Neural progenitor cell (in vitro differentiated cells): ENCODE results near the gene NSUN2. TPM values are rescaled to one million over a fixed set of nuclear protein-coding genes. Genes with fewer than 3 reads are reported as not detected.
A peak's percentile ranks its signal among the peaks of the same experiment; 100 is the strongest.
"Not testable (repeated sequence)": the region's sequence is repeated elsewhere in the genome, so short reads cannot be mapped to it uniquely, and the experiment has no call there.

Source experiments
- DNase-seq: peaks from one replicate; pipeline ENCODE4 v3.0.0-alpha.2; 2016; ENCODE audit warnings: low spot score
- H2AFZ ChIP-seq: fragments of 200-600 bp; sonication (generic); replicated peaks from 2 replicates; pipeline ENCODE4 v1.6.1; 2016; ENCODE audit warnings: antibody characterized with exemption
- H3F3A ChIP-seq: fragments of 200-600 bp; sonication (generic); 2 replicates; pipeline ENCODE4 v1.6.1; 2016; ENCODE audit warnings: antibody characterized with exemption, low read depth
- H3K27ac ChIP-seq: fragments of 200-600 bp; sonication (generic); 2 replicates; pipeline ENCODE4 v1.5.1; 2016; ENCODE audit warnings: mild to moderate bottlenecking
- H3K27me3 ChIP-seq: fragments of 200-600 bp; sonication (generic); 2 replicates; pipeline ENCODE4 v1.6.1; 2016; ENCODE audit warnings: mild to moderate bottlenecking, moderate library complexity
- H3K36me3 ChIP-seq: fragments of 200-600 bp; sonication (generic); 2 replicates; pipeline ENCODE4 v1.5.1; 2016
- H3K4me1 ChIP-seq: fragments of 200-600 bp; sonication (generic); 2 replicates; pipeline ENCODE4 v1.6.1; 2016; ENCODE audit warnings: mixed run types
- H3K4me2 ChIP-seq: fragments of 200-600 bp; sonication (generic); 2 replicates; pipeline ENCODE4 v1.6.1; 2016
- H3K4me3 ChIP-seq: fragments of 200-600 bp; sonication (generic); 2 replicates; pipeline ENCODE4 v1.5.1; 2016
- H3K79me2 ChIP-seq: fragments of 200-600 bp; sonication (generic); 2 replicates; pipeline ENCODE4 v1.6.1; 2016; ENCODE audit warnings: low read depth
- H3K9ac ChIP-seq: fragments of 200-600 bp; sonication (generic); 2 replicates; pipeline ENCODE4 v1.6.1; 2016
- H3K9me3 ChIP-seq: fragments of 200-600 bp; sonication (generic); 2 replicates; pipeline ENCODE4 v1.5.1; 2016; ENCODE audit warnings: low read depth
- H4K20me1 ChIP-seq: fragments of 200-600 bp; sonication (generic); 2 replicates; pipeline ENCODE4 v1.6.1; 2016; ENCODE audit warnings: low read depth
- H3K27ac Mint-ChIP-seq: 3 replicates; pipeline ENCODE4 v1.8.0; 2021; ENCODE audit warnings: mixed read lengths
- H3K27me3 Mint-ChIP-seq: 2 replicates; pipeline ENCODE4 v1.8.0; 2022; ENCODE audit warnings: low read depth, mild to moderate bottlenecking, inconsistent platforms, moderate library complexity, mixed read lengths; ENCODE audit not compliant: insufficient read depth
- H3K36me3 Mint-ChIP-seq: 3 replicates; pipeline ENCODE4 v1.8.0; 2021; ENCODE audit warnings: mixed read lengths
- H3K4me1 Mint-ChIP-seq: 3 replicates; pipeline ENCODE4 v1.8.0; 2021; ENCODE audit warnings: mixed read lengths
- H3K4me3 Mint-ChIP-seq: 3 replicates; pipeline ENCODE4 v1.8.0; 2021; ENCODE audit warnings: mild to moderate bottlenecking, moderate library complexity, mixed read lengths
- H3K9me3 Mint-ChIP-seq: 3 replicates; pipeline ENCODE4 v1.8.0; 2020; ENCODE audit warnings: mixed read lengths
- EZH2 ChIP-seq: fragments of 200-600 bp; sonication (generic); IDR thresholded peaks from 2 replicates; pipeline ENCODE4 v1.6.1; 2017; ENCODE audit warnings: antibody characterized with exemption, mild to moderate bottlenecking, moderate library complexity
- EZH2phosphoT487 ChIP-seq: fragments of 200-600 bp; sonication (generic); IDR thresholded peaks from 2 replicates; pipeline ENCODE4 v1.6.1; 2017; ENCODE audit warnings: antibody characterized with exemption
- total RNA-seq: library from RNA; depleted of rRNA; stranded (reverse); fragments of >200 nt; gene quantifications from 2 replicates; pipeline ENCODE4 v1.2.3, GENCODE V29; 2015; ENCODE audit warnings: low replicate concordance
- TF ChIP-seq, protein P1 (sequence below): fragments of 200-600 bp; sonication (generic); IDR thresholded peaks from 2 replicates; pipeline ENCODE4 v1.5.1; 2017; ENCODE audit warnings: antibody characterized with exemption, mild to moderate bottlenecking

NSUN2 gene
- total RNA-seq, 1 donor from 2014 or later = 65.4 TPM

DNA sequence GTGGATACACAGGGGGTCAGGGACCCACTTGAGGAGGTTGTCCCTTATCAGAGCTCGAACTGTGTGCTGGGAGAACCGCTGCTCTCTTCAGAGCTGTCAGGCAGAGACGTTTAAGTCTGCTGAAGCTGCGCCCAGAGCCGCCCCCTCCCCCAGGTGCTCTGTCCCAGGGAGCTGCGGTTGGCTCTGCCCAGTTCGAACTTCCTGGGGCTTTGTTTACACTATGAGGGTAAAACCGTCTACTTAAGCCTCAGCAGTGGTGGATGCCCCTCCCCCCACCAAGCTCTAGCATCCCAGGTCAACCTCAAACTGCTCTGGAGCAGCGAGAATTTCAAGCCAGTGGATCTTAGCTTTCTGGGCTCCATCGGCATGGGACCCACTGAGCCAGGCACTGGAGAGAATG, 16.3 kb upstream of the NSUN2 start:
- no peak for TF ChIP-seq EZH2
- no peak for TF ChIP-seq EZH2phosphoT487
- TF ChIP-seq, protein P1, sequence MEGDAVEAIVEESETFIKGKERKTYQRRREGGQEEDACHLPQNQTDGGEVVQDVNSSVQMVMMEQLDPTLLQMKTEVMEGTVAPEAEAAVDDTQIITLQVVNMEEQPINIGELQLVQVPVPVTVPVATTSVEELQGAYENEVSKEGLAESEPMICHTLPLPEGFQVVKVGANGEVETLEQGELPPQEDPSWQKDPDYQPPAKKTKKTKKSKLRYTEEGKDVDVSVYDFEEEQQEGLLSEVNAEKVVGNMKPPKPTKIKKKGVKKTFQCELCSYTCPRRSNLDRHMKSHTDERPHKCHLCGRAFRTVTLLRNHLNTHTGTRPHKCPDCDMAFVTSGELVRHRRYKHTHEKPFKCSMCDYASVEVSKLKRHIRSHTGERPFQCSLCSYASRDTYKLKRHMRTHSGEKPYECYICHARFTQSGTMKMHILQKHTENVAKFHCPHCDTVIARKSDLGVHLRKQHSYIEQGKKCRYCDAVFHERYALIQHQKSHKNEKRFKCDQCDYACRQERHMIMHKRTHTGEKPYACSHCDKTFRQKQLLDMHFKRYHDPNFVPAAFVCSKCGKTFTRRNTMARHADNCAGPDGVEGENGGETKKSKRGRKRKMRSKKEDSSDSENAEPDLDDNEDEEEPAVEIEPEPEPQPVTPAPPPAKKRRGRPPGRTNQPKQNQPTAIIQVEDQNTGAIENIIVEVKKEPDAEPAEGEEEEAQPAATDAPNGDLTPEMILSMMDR = no peak
- no peak overlapping the region for H2AFZ ChIP-seq
- no peak overlapping the region for H3K4me3 Mint-ChIP-seq
- H3K36me3 ChIP-seq = no peaks in the 10 kb centered on the region
- peaks cover 15% of the 10 kb centered on the region for H3K36me3 Mint-ChIP-seq
- H3K27me3 Mint-ChIP-seq = no peaks in the 10 kb centered on the region
- no peaks in the 10 kb centered on the region for H3K27me3 ChIP-seq
- no peaks in the 10 kb centered on the region for H3K4me1 Mint-ChIP-seq
- H3K9me3 Mint-ChIP-seq = peaks cover 5% of the 10 kb centered on the region
- H4K20me1 ChIP-seq = no peaks in the 10 kb centered on the region
- H3K4me1 ChIP-seq = peaks cover 10% of the 10 kb centered on the region
- H3K4me3 ChIP-seq = no peak overlapping the region
- H3K9me3 ChIP-seq = no peaks in the 10 kb centered on the region
- peak overlapping the region; percentile 66 for H3K4me2 ChIP-seq
- no peak overlapping the region for H3K9ac ChIP-seq
- no peaks in the 10 kb centered on the region for H3F3A ChIP-seq
- no peak overlapping the region for H3K27ac Mint-ChIP-seq
- no peak overlapping the region for H3K27ac ChIP-seq
- peak; percentile 52 for DNase-seq
- peaks cover 47% of the 10 kb centered on the region for H3K79me2 ChIP-seq

- not testable (repeated sequence) for H3K27me3 ChIP-seq, H4K20me1 ChIP-seq, H3F3A ChIP-seq, H3K4me3 ChIP-seq, H3K4me3 Mint-ChIP-seq, DNase-seq, H3K9ac ChIP-seq, H3K36me3 ChIP-seq, H3K27ac Mint-ChIP-seq, H3K27me3 Mint-ChIP-seq, H3K4me2 ChIP-seq, H3K9me3 Mint-ChIP-seq, H3K9me3 ChIP-seq, H3K4me1 Mint-ChIP-seq, H3K27ac ChIP-seq, H2AFZ ChIP-seq
- peaks cover 42% of the 10 kb centered on the region for H3K79me2 ChIP-seq
- H3K4me1 ChIP-seq = peaks cover 10% of the 10 kb centered on the region
- H3K36me3 Mint-ChIP-seq = peaks cover 14% of the 10 kb centered on the region
These were observed 12.9 kb upstream of the NSUN2 start for GRCh38 chr5:6645571-6646362.

DNA sequence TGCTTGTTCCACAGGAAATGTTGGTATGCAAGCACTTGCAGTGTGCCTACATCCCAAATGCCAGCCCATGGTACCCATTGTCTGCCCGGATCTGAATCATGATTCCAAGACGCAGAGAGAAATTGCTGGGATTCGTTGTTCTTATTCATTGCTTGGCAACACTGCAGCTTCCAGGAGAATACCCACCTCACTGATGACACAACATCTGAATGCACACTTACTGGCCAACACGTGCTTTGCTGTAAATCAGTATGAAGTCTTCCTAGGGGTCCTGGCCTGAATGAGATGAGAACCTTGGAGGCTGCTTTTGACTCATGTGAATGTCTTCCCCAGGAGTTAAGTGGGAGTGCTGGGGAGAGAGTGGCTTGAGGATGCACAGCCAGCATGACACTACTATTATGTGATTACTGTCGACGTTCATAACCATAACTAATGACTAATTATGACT, 12.0 kb upstream of the NSUN2 start:
- H3K79me2 ChIP-seq = peaks cover 44% of the 10 kb centered on the region
- peaks cover 10% of the 10 kb centered on the region for H4K20me1 ChIP-seq
- no peaks in the 10 kb centered on the region for H3K27me3 ChIP-seq
- Mint-ChIP-seq H3K4me3 (no peak overlapping the region), H3K27ac (no peak overlapping the region), H3K36me3 (peaks cover 12% of the 10 kb centered on the region), H3K27me3 (no peaks in the 10 kb centered on the region), H3K4me1 (no peaks in the 10 kb centered on the region), H3K9me3 (peaks cover 3% of the 10 kb centered on the region)
- H2AFZ ChIP-seq = no peak overlapping the region
- H3K9ac ChIP-seq = no peak overlapping the region
- H3F3A ChIP-seq = no peaks in the 10 kb centered on the region
- no peak overlapping the region for H3K27ac ChIP-seq
- no peak overlapping the region for H3K4me3 ChIP-seq
- peaks cover 10% of the 10 kb centered on the region for H3K4me1 ChIP-seq
- no peaks in the 10 kb centered on the region for H3K9me3 ChIP-seq
- DNase-seq = no peak
- TF ChIP-seq EZH2phosphoT487 (no peak), EZH2 (no peak)
- TF ChIP-seq, protein P1 = no peak
- H3K4me2 ChIP-seq = no peak overlapping the region
- H3K36me3 ChIP-seq = no peaks in the 10 kb centered on the region

DNA sequence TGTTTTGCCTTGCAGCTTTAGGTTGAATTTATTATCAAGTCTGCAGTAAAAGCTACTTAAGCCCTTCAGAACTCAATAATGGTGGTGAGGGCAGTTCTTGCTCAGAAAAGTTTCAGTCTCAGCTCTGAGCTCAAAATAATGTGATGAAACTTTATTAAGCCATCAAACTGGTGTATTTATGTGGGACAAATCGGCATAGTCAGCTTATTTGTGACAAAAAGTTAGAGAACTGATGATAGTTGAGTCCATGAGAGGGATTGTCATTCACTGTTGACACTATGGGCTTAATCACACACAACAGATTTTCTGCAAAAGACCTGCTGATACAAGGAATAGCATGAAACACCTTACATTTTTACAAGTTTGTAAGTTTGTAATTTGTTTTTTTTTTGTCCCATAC, 9.8 kb upstream of the NSUN2 start:
- H3K4me3 ChIP-seq = no peak overlapping the region
- H4K20me1 ChIP-seq = peaks cover 14% of the 10 kb centered on the region
- Mint-ChIP-seq H3K4me1 (peaks cover 3% of the 10 kb centered on the region), H3K9me3 (no peaks in the 10 kb centered on the region), H3K36me3 (peaks cover 10% of the 10 kb centered on the region), H3K27ac (no peak overlapping the region), H3K4me3 (no peak overlapping the region), H3K27me3 (no peaks in the 10 kb centered on the region)
- H3F3A ChIP-seq = no peaks in the 10 kb centered on the region
- no peak overlapping the region for H3K4me2 ChIP-seq
- no peaks in the 10 kb centered on the region for H3K36me3 ChIP-seq
- no peak overlapping the region for H3K9ac ChIP-seq
- H3K9me3 ChIP-seq = no peaks in the 10 kb centered on the region
- H3K4me1 ChIP-seq = no peaks in the 10 kb centered on the region
- no peak overlapping the region for H3K27ac ChIP-seq
- H2AFZ ChIP-seq = no peak overlapping the region
- H3K27me3 ChIP-seq = no peaks in the 10 kb centered on the region
- no peak for DNase-seq
- H3K79me2 ChIP-seq = peaks cover 40% of the 10 kb centered on the region
- no peak for TF ChIP-seq EZH2phosphoT487
- TF ChIP-seq EZH2 = no peak
- TF ChIP-seq, protein P1 = no peak
